Hippocampal formation (tissue), 2 donors: ENCODE measurements around the gene SPNS1.

Experiments
- DNase-seq, 2 donors: peaks; one replicate each; lab custom pipeline; 2025; lab: John Stamatoyannopoulos, UW

Gene SPNS1

GRCh38 chr16:29028457-29029167 is 54.0 kb downstream of the SPNS1 start:
- no peak for DNase-seq

DNA sequence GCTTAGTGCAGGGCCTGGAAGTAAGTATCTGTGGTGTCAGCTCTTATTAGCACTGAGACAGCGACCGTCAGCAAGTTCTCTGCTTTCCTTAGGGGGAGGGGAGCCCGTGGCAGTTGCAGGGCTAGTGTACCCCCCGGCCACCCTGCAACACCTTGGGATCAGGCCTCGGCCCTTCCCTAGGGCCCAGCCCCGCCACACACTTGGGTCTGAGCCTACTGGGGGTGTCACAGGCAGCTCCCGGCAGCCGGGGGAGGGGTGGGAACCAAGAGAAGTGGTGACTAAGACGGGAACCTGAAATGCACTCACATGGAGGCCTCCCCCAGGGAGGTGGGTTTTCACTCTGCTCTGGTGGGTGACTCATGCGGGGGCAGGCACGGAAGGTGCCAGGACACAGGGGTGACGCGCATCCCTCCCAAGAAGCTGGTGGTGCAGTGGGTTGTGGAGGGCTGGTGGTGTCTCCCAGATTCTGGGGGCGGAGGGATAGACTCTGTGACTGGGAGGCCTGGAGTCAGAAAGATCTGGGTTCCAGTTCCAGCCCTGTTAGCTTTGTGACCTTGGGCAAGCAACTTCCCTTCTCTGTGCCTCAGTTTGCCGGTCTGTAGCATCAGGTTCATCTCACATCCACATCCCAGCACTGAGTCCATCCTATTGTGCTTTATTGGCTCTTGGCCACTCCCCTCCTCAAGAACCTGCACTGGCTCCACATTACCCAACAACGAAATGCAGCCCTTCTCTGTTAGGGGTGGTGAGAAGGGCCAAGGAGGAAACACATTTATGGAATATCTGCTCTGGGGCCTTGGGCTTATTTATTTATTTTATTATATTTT is 54.8 kb downstream of the SPNS1 start:
- DNase-seq = no peak

GRCh38 chr16:29030086-29030840 is 55.7 kb downstream of the SPNS1 start:
- DNase-seq = no peak
